ENCODE measurements around the gene TCF4. TPM values are rescaled to one million over a fixed set of nuclear protein-coding genes. Genes with fewer than 3 reads are reported as not detected.
A peak's percentile ranks its signal among the peaks of the same experiment; 100 is the strongest.

Gene TCF4
- total RNA-seq, 6 experiments from 2014 or later: 50.4 to 71.1 (median 59.0) TPM

DNA sequence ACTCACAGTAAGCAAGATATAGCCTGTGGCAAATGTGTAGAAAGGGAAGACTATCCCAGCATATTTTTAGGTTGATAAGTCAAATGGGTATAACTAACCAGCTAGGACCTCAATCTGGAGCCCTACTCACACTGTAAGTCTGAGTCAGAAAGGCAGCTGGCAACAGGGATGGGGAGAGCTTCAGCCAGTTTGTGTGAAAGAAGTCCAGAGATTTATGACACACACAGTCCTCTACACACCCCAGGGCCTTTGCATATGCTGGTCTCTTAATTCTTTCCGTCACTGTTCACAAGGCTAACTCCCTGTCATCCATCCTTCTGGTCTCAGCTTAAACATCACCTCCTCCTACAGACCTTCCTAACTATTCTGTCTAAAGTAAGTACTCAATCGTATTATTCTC, 5.9 kb upstream of the TCF4 start:
- Mint-ChIP-seq H3K27me3 (ENCODE audit: insufficient read depth) (no peaks in the 10 kb centered on the region), H3K27ac (no peak overlapping the region), H3K4me3 (no peak overlapping the region), H3K4me1 (ENCODE audit: low read depth) (peaks cover 32% of the 10 kb centered on the region), H3K36me3 (ENCODE audit: low read depth) (no peaks in the 10 kb centered on the region), H3K9me3 (no peaks in the 10 kb centered on the region; the same call in 1 of the 2 replicates)
- no peak for TF ChIP-seq CTCF (IDR thresholded peaks at IDR 0.05)
- no peak for DNase-seq

DNA sequence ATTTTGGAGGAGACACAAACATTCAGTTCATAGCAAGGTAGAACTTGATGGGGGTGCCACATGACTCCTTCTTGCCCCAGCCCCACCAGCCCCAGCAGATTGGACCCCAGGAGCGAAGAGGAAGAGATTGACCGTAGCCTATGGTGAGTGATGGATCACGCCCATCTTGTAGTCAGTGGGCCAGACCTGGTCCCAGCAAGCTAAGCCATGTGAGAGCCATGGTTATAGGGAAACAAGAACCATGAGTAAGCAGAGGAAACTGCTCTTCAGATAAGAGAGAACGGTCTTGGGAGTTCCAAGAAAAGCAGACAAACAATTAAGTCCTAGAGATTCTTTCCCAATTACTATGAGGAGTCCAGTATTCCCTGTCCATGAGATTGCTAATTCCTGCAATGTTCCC, 4.6 kb upstream of the TCF4 start:
- peak overlapping the region; percentile 66 for H3K27ac Mint-ChIP-seq
- no peaks in the 10 kb centered on the region for H3K27me3 Mint-ChIP-seq (ENCODE audit: insufficient read depth)
- no peak for TF ChIP-seq CTCF (IDR thresholded peaks at IDR 0.05)
- H3K36me3 Mint-ChIP-seq (ENCODE audit: low read depth): no peaks in the 10 kb centered on the region
- H3K9me3 Mint-ChIP-seq: no peaks in the 10 kb centered on the region; the same call in 1 of the 2 replicates
- H3K4me3 Mint-ChIP-seq: no peak overlapping the region
- H3K4me1 Mint-ChIP-seq (ENCODE audit: low read depth): peaks cover 32% of the 10 kb centered on the region
- no peak for DNase-seq

DNA sequence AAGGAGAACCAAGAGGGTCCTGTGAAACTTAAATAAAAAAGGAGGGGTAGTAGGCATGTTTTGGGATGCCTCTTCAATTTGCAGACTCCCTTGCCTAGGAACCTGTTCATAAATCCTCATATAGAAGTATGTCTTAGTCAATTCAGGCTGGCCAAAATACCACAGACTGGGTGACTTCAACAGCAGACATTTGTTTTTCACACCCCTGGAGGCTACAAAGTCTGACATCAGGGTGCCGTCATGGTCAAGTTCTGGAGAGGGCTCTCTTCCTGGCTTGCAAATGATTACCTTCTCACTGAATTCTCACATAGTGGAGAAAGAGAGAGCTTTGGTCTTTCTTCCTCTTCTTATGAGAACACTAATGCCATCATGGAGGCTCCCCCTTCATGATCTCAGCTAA, 4.1 kb upstream of the TCF4 start:
- DNase-seq: peak; percentile 44
- H3K27me3 Mint-ChIP-seq (ENCODE audit: insufficient read depth): no peaks in the 10 kb centered on the region
- H3K9me3 Mint-ChIP-seq: no peaks in the 10 kb centered on the region; the same call in 1 of the 2 replicates
- H3K36me3 Mint-ChIP-seq (ENCODE audit: low read depth): no peaks in the 10 kb centered on the region
- peak overlapping the region; percentile 66; the same call in 1 of the 2 replicates for H3K27ac Mint-ChIP-seq
- TF ChIP-seq CTCF (IDR thresholded peaks at IDR 0.05): no peak
- no peak overlapping the region for H3K4me3 Mint-ChIP-seq
- H3K4me1 Mint-ChIP-seq (ENCODE audit: low read depth): peaks cover 32% of the 10 kb centered on the region

DNA sequence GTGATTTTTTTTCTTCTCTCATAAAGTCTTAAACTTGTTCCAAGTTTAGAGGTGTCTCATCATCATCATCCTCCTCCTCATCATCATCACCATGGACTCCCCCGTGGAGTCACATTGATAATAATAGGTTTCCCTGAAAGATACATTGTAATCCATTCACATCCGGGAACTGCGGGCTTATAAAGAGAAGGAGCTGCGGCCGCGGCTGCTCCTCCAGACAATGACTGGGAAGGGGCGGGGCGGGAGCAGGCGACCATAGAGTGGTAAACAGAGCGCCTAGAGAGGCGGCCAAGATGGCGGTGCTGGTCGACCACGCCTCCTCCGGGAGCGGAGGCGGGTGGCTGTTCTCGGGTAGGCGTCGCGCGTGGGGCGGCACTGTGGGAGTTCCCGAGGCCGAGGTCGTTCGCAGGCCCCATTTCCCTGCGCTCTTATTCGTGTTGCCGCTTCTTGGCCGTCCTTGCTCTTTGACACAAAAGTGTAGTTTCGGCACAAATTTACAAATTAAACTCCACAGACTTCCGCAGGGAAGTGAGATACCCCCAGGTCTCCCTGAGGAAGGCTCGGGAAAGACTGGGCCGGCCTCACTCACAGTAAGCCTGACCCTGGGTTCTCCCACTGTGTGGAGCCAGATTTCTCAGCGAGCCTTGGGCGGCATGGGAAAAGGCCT, 1.8 kb upstream of the TCF4 start:
- Mint-ChIP-seq H3K27ac (peak overlapping the region; percentile 89), H3K9me3 (no peaks in the 10 kb centered on the region; the same call in 1 of the 2 replicates), H3K36me3 (ENCODE audit: low read depth) (no peaks in the 10 kb centered on the region), H3K27me3 (ENCODE audit: insufficient read depth) (no peaks in the 10 kb centered on the region), H3K4me1 (ENCODE audit: low read depth) (peaks cover 45% of the 10 kb centered on the region), H3K4me3 (peak overlapping the region; percentile 97)
- DNase-seq: peak; percentile 96
- no peak for TF ChIP-seq CTCF (IDR thresholded peaks at IDR 0.05)

- no peak for DNase-seq
Observed at GRCh38 chr18:55588870-55589595, 1.0 kb upstream of the TCF4 start.

More at GRCh38 chr18:55588870-55589595, 1.0 kb upstream of the TCF4 start:
- no peaks in the 10 kb centered on the region for H3K36me3 Mint-ChIP-seq (ENCODE audit: low read depth)
- no peak for TF ChIP-seq CTCF (IDR thresholded peaks at IDR 0.05)
- H3K9me3 Mint-ChIP-seq: no peaks in the 10 kb centered on the region; the same call in 1 of the 2 replicates
- peaks cover 50% of the 10 kb centered on the region for H3K4me1 Mint-ChIP-seq (ENCODE audit: low read depth)
- peak overlapping the region; percentile 97 for H3K4me3 Mint-ChIP-seq
- H3K27ac Mint-ChIP-seq: peak overlapping the region; percentile 89
- H3K27me3 Mint-ChIP-seq (ENCODE audit: insufficient read depth): no peaks in the 10 kb centered on the region

Data from HFFc6 (cell line).